GM19035 (cell line): ENCODE data around the gene PYGB.
"Not testable (repeated sequence)": the region's sequence is repeated elsewhere in the genome, so short reads cannot be mapped to it uniquely, and the experiment has no call there.

ENCODE experiments used
- ATAC-seq: cut with Tn5 transposase; IDR thresholded peaks from one replicate; pipeline ENCODE4 v1.9.1; 2021; ENCODE audit not compliant: unreplicated experiment

PYGB gene

GRCh38 chr20:25325997-25326396 lies 78.1 kb downstream of the PYGB start:
- ATAC-seq = no peak

GRCh38 chr20:25327521-25328235 lies 79.8 kb downstream of the PYGB start:
- ATAC-seq = no peak

DNA sequence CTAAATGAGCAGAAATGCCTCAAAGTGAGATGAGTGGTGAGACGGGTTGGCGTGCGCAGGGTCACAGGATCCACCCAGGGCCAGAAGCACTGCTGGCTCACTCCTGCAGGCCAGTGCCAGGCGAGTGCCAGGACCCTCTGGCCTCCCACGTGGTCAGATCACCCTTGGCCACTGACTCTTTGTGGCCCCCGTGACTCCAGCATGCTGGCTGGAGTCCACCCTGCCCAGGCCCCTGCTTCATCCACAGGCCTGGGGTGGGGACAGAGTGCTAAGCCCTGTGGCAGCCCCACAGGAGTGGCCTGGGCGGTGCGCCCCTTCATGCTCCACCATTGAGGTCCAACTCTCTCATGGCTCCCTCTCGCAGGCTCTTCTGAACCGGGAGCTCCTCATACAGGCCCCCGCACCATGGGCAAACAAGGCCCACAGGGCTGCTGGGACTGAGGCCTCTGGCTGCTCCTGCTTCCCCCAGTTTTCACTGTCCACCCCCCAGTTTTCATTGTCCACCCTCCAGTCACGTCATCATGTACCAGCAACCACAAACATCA lies 81.1 kb downstream of the PYGB start:
- no peak for ATAC-seq

DNA sequence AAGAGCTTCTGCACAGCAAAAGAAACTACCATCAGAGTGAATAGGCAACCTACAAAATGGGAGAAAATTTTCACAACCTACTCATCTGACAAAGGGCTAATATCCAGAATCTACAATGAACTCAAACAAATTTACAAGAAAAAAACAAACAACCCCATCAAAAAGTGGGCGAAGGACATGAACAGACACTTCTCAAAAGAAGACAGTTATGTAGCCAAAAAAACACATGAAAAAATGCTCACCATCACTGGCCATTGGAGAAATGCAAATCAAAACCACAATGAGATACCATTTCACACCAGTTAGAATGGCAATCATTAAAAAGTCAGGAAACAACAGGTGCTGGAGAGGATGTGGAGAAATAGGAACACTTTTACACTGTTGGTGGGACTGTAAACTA lies 87.1 kb downstream of the PYGB start:
- not testable (repeated sequence) for ATAC-seq

GRCh38 chr20:25336561-25337422 lies 88.9 kb downstream of the PYGB start:
- no peak for ATAC-seq

DNA sequence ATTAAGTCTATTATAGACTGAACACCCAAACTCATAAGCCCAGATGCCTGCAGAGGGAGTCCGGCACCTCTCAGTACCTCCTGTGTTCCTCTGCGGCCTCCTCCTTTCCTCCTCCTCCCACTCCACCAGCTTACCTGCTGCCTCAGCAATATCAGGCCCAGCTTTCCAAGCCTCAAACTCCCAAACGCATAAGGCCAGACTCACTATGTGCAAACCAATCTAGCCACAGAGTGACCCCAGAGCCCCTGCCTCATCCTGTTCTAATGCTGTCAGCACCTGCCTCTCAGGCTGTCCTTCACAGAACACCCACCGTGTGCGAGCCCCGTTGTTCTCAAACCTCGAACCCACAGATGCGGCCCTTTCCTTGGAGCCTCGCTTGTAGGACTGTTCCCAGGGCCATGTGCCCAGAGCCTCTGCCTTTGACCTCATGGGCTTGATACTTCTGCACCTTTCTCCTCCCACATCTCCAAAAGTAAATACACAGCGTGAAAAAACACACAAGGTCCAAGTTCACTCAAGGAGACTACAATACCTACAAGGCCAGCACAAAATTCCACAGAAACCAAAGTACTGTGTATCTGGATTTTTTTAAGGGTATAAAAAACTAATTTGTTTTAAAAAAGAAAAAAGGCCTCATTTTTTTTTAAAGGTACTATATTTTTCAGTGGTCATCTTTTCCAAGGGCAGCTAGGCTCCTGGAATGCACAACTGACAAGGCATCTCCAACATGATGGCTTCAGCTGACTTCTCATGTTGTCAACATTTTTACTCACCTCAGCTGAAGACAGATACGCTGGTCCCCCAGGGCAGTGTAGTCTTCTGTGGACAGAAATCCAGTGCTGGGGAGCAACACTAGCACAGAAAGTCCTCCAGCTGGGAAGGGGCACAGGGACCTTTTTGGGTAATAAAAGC lies 90.5 kb downstream of the PYGB start:
- no peak for ATAC-seq

DNA sequence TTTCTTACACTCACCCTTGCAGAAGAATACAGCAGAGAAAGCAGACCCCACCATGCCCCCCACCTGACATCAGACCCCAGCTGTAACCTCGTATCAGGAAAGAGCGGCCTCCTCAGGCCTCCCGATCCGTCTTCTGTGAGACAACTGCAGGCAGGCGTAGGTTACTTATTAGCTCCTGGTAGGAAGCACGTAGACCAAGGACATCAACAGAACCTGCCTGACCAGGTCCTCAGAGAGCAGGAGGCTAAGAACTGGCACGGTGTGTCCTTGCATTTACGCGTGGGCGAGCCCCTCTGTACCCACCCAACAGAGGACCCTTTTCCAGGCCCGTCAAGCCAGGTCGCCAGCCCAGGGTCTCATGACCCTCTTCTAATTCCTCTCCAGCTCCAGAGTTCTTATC lies 91.7 kb downstream of the PYGB start:
- ATAC-seq = no peak

GRCh38 chr20:25340380-25340779 lies 92.5 kb downstream of the PYGB start:
- ATAC-seq = no peak

GRCh38 chr20:25341716-25342680 lies 94.1 kb downstream of the PYGB start:
- ATAC-seq = no peak

DNA sequence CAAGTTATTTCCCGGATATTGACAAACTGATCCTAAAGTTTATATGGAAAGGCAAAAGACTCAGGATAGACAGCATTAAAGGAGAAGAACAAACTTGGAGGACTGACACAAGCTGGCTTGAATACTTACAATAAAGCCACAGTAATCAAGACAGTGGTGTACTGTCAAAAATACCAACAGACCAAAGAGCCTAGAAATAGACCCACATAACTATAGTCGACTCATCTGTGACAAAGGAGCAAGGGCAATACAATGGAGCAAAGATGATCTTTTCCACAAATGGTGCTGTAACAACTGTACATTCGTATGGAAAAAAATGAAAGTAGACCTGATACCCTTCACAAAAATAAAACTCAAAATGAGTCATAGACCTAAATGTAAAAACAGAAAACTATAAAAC lies 96.7 kb downstream of the PYGB start:
- ATAC-seq = no peak

- no peak for ATAC-seq
Observed at GRCh38 chr20:25345721-25346120, 97.8 kb downstream of the PYGB start.

- ATAC-seq = no peak
Observed at GRCh38 chr20:25346349-25346748, 98.5 kb downstream of the PYGB start.
